H1 (cell line): ENCODE measurements around the gene DBX1.
"Not testable (repeated sequence)": the region's sequence is repeated elsewhere in the genome, so short reads cannot be mapped to it uniquely, and the experiment has no call there.

Source experiments
- CEBPB ChIP-seq: IDR thresholded peaks from 2 replicates; pipeline ENCODE4 v1.6.1; 2012; ENCODE audit warnings: low read depth, low read length
- CTCF ChIP-seq, 3 experiments: IDR thresholded peaks; 1 replicate in 2 of 3; 2 replicates in 1 of 3; pipeline versions ENCODE4 v1.5.1 to v1.6.1; 2011; ENCODE audit warnings: low read length in 3 of 3, mild to moderate bottlenecking in 3 of 3, inconsistent platforms in 2 of 3, low read depth in 1 of 3, moderate library complexity in 1 of 3; ENCODE audit not compliant: insufficient read depth in 1 of 3; ENCODE audit errors: control extremely low read depth in 1 of 3
- GABPA ChIP-seq: IDR thresholded peaks from 2 replicates; pipeline ENCODE4 v1.6.1; 2011; ENCODE audit warnings: mild to moderate bottlenecking, low read length, moderate library complexity, borderline replicate concordance; ENCODE audit not compliant: insufficient read depth
- MAFK ChIP-seq: IDR thresholded peaks from 2 replicates; pipeline ENCODE4 v1.6.1; 2012; ENCODE audit warnings: low read depth, mild to moderate bottlenecking, improper control_type of control experiment, low read length
- RAD21 ChIP-seq, 2 experiments: IDR thresholded peaks in 1 of 2; conservative IDR thresholded peaks in 1 of 2; 2 replicates each; pipeline ENCODE4 v1.6.1; 2011; ENCODE audit warnings: low read depth in 2 of 2, low read length in 2 of 2, improper control_type of control experiment in 1 of 2, inconsistent platforms in 1 of 2, mild to moderate bottlenecking in 1 of 2, moderate library complexity in 1 of 2
- SP1 ChIP-seq: IDR thresholded peaks from 2 replicates; pipeline ENCODE4 v1.6.1; 2011; ENCODE audit warnings: low read depth, low read length

- not testable (repeated sequence) for TF ChIP-seq GABPA; SP1; MAFK; CTCF (IDR thresholded peaks at IDR 0.05; ENCODE audit: control extremely low read depth in 1 of 3, insufficient read depth in 1 of 3, low read depth in 1 of 3, low read length in 3 of 3); CEBPB; RAD21 (IDR thresholded peaks at IDR 0.05 in 1 of 2, conservative IDR thresholded peaks at IDR 0.05 in 1 of 2; ENCODE audit: low read depth in 2 of 2, low read length in 2 of 2)
Observed at GRCh38 chr11:20128528-20128825, 31.8 kb downstream of the DBX1 start.
